Umbilical cord (tissue), 2 donors: ENCODE data around the gene ADGRL4. TPM values are rescaled to one million over a fixed set of nuclear protein-coding genes. Genes with fewer than 3 reads are reported as not detected.
"Not testable (repeated sequence)": the region's sequence is repeated elsewhere in the genome, so short reads cannot be mapped to it uniquely, and the experiment has no call there.

Experiments used
- DNase-seq: peaks from one replicate; pipeline ENCODE4 v3.0.0-alpha.2; 2015; ENCODE audit warnings: low spot score
- total RNA-seq: library from RNA; depleted of rRNA; stranded (reverse); fragments of >200 nt; gene quantifications from one replicate; pipeline ENCODE4 v1.2.3, GENCODE V29; 2014; ENCODE audit warnings: low replicate concordance; ENCODE audit not compliant: insufficient read depth

Gene ADGRL4
- total RNA-seq, 1 donor from 2014 or later = 3.6 TPM

DNA sequence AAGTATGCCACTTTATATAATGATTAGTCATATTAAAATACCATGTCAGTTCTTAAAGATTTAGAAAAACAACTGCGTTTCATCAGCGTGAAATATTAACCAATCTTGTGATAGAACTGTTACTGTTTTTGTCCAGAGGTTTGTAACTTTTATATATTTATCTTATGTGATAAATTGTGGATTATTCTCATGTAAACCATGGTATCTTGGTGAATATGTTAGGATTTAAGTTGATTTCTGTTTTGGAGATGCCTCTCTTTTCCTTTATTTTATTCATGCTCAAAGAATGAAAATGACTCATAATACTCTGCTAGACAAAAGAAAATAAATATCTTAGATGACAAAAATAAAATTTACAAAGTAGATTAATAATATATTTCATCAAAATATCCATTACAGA is 88.4 kb downstream of the ADGRL4 start:
- no peak for DNase-seq

DNA sequence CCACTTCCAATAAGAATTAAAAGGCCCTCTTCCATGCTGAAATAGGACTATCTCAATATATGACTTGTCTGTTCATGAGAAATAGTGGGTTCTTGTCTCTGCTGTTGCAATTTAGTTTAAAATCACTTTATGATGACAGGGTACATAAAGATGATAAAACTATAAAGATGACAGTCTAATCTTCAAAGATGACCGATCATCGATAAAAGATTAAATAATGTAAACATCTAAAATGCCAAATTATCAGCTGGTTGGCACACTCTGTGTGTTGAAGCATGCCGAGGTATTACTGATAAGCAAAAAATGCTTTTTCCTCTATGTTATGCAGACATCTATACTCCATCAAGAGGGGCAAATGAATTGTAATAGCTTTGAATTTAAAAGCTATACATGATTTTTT is 89.5 kb downstream of the ADGRL4 start:
- DNase-seq = no peak

DNA sequence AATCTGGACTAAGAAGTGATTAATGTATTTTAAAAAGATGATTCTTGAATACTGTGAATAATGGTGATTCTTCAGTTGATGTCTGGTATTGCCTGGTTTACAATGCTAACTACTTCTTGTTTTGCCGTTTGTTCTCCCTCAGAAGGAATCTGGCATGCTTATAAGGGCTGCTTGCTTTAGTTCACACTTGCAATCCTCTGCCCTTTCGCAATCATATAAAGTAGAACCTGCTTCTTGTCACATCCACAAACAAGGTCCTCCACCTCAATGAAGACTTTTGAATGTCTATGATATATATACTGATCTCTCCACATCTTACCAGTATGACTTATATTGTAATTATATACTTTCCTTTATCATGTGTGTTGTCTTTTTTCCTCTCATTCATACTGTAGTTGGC is 92.6 kb downstream of the ADGRL4 start:
- no peak for DNase-seq

DNA sequence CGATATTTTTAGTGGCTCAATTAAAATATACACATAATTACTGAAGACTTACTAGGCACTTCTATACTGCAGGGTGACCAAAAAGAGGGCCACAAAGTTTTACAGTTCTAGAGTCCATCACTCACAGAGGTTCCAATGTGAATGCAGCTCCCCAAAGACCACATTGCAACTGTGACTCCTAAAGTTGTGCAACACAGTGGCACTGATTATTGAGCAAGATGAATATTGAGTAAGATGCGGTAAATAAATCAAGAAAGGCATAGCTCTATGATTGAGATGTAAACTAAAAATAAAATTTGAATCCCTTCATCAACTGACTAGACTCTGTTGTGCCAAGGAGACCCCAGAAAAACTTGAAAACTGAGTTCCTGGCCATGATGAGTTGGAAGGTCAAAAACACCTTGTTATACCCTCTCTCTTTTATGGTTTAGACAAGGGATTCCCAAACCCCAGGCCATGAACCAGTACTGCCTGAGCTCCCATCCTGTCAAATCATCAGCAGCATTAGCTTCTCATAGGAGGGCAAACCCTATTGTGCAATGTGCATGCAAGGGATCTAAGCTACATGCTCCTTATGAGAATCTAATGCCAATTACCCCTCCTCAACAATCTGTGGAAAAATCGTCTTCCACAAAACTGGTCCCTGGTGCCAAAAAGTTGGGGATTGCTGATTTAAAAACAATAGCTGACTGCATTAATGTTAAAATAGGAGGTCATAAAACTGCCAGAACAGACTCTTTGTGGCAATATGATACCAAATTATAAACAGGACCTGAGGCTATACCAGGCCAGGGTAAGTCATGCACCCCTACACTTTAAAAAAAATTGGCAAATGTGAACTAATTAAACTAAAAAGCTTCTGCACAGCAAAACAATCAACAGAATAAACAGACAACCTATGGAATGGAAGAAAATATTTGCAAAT is 94.3 kb downstream of the ADGRL4 start:
- DNase-seq = no peak

DNA sequence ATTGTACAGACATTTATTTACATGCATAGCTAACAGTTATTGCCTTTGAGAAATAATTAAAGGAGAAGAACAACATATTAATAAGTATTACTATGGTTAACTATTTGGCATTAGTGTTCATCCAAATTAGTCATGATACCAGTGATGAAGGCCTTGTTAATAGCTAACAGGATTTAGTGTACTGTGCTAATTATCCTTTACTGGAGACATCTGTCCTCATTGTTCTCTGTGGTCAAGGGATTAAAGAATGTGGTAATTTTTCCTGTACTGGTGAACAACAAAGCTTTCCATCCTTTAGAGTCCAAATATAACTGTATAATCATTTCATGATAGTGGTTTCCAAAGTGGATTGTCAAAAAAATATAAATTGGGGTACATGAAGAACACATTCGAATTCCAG is 103.9 kb downstream of the ADGRL4 start:
- no peak for DNase-seq

DNA sequence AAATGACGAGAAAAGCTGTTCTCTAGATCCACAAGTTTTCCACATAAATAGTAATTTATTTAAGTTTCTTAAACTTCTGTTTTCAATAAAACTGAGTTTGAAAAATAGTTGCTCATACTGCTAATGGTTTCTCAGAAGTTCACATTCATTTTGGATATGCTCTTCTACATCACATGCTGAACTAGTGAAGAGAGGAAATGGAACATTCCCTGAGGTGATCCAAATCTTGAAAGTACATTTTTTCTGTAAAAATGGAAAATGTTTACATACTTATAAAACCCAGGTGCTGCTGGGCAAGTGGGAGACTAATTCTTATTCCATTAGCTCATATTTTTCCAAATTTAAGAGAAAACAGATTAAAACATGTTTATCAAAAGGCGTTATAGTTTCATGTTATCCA is 111.7 kb downstream of the ADGRL4 start:
- no peak for DNase-seq

DNA sequence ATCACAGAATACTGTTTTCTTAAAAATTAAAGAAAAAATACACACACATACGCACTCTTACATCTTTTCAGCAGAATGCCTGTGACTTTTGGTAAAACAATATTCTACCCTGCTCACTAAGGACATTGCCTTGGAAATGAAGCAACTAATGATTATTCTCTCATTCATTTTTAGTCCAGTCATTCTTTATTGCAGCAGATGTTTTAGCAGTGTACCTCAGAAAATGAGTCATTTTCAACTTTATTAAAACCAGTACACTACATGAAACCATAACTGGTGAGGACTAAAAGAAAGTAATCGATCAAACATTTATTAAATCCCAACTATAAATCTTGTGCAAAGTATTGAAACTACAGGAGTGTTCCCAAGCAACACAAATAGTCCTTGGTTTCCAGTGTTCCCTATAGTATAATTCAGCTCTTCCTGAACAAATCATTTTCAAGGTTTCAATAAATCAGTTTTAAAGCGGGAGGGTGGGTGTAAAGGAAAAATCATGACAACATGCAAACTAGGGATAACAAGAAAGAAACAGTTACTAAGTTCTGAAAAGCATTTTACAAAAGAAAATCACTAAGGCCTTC is 114.2 kb downstream of the ADGRL4 start:
- DNase-seq = no peak

DNA sequence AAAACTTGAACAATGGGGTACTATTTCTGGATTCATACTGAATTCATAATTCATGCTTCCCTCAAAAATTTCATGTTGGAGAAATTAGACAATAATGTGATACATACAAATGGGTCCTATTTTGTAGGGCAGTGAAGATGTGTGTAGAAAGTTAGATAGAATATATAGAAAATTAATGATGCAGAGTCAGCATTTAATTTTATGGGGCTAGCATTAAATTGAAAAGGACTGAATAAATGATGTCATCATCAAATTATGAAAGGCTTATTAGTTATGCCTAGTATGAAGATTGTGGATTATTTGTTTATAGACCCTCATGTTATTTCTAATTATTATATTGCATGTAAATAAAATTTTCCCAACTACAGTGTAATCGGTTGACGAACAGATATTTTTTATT is 119.1 kb downstream of the ADGRL4 start:
- no peak for DNase-seq

DNA sequence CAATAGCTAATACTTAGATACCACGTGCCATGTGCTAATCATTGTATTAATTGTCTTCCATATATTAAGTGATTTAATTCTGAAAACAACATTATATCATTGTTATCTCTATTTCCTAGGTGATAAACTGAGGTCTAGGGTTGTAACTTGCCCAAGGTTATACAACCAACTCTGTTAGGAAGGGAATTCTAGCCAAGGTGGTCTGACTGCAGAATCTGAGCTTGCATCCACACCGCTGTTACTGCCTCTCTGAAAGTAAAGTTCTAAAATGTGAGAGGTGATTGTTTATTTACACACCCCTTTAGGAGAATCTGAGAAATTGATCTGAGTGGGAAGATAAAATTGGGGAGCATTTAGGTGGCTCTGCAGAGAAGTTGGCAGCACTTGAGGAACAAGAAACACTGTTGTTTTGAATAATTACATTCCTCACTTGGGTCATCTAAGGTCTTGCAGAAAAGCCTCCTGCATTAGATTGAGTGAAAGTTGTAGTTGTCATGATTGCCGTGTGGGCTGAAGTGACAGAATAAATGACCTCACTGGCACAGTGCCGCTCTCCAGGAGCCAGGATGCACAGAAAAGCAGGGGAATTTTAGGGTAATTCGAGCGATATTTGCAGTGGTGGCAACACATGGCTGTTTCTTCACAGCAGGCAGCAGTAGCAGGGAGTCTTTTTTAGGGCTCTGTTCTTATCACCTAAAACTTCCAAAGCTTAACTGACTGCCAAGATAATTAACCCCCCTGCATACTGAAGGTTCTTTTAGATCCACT is 121.7 kb downstream of the ADGRL4 start:
- DNase-seq = no peak

DNA sequence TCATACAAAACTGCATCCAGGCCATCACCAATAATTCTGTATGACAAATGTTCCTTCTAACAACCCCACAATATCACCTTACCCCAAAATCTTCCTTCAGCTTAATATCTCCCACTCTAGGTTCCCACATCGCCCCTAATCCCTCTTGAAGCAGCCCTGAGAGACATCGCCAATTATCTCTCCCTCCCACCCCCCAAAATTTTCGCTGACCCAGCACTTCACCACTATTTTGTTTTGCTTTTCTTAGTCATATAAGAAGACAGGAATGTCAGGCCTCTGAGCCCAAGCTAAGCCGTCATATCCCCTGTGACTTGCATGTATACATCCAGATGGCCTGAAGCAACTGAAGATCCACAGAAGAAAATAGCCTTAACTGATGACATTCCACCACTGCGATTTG is 126.3 kb downstream of the ADGRL4 start:
- no peak for DNase-seq

DNA sequence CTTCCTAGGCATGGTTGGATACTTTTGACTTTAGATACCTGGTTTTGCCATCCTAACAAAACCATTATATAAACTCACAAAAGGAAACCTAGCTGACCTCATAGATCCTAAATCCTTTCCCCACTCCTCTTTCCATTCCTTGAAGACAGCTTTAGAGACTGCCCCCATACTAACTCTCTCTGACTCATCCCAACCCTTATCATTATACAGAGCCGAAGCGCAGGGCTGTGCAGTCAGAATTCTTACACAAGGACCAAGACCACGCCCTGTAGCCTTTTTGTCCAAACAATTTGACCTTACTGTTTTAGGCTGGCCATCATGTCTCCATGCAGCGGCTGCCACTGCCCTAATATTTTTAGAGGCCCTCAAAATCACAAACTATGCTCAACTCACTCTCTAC is 130.5 kb downstream of the ADGRL4 start:
- DNase-seq = not testable (repeated sequence)

DNA sequence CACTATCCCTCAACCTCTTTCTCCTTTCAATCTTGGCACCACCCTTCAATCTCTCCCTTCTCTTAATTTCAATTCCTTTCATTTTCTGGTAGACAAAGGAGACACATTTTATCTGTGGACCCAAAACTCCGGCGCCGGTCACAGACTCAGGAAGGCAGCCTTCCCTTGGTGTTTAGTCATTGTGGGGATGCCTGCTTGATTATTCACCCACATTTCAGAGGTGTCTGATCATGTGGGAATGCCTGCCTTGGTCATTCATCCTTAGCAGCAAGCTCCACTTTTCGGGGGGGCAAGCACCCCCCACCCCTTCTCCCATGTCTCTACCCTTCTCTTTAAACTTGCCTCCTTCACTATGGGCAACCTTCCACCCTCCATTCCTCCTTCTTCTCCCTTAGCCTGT is 133.7 kb downstream of the ADGRL4 start:
- not testable (repeated sequence) for DNase-seq

DNA sequence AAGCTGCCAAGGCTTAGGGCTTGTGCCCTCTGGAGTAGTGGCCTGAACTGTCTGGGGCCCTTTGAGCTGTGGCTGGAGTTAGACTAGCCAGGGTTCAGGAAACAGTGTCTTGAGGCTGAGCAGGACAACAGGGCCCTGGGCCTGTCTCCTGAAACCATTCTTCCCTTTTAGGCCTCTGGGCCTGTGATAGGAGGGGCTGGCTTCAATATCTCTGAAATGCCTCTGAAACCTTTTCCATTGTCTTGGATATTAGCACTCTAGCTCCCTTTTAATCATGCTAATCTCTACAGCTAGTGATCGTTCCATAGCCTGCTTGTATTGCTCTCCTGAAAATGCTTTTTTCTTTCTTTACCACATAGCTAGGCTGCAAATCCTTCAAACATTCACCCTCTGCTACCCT is 135.3 kb downstream of the ADGRL4 start:
- DNase-seq = no peak

DNA sequence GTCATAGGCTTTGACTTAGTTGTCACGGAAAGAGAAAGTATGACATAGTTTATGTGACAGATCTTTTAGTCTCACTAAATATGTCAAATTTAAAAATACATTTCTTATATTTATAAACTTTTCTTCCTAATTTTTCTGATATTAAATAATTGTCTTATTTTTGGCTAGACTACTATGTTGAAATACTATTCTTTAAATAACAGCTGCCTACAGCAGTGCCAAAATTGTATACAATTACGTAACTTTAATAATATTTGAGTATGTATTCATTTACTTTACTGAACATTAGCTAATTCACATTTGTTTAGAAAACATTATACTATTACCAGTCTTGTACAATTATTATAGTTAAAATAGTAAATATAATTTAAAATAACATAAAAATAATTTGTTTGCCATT is 137.4 kb downstream of the ADGRL4 start:
- DNase-seq = no peak

DNA sequence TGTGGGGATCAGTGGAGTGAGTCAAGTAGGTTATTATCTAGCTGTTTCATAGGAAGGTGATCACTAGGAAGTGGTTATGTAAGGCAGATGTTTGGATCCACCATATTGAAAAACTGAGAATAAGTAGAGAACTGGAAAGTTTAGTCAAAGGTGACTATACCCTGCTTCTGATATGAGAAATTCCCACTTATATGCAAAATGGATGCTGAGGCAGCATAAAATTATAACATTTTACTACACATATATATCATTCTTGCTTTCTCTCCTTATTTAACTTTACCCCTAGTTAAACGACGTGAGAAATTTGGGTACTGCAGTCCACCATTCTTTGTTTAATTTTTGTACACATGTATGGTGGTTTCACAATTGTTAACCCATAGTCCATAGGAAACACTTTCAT is 142.4 kb downstream of the ADGRL4 start:
- DNase-seq = no peak

DNA sequence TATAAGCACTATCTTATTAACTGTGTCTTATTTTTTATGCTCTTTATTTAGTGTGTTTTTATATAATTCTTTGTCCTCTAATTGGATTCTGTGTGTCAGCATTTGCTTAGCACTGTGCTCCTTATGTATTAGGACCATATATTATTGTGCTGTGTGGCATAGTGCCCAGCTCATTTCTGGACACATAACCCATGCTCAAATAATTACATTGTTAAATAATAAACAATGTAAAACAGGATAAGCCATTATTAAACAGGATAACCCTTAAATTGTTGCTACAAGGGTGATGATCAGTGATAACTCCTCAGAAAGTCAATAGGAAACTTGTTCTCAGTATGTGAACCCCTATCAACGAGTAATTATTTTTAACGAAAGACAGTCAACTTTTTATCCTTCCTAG is 150.4 kb downstream of the ADGRL4 start:
- DNase-seq = no peak

DNA sequence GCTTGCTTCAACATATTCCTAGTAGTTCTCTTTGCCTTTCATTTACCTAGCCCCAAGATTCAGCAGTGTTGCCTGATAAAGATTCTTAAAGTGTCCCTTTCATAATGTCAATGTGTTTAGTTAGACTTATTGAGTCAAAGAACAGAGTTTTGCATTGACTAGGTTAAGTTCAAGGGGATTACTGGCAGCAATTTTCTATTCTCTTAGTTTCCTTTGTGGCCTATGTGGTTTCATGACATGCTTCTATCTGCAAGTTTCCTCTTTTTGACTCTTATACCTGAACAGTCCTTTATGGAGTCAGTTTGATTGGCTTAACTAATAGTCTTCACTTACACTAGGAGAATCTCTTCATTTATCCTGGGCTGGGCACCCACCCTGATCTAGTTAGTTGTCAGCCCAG is 151.3 kb downstream of the ADGRL4 start:
- no peak for DNase-seq

DNA sequence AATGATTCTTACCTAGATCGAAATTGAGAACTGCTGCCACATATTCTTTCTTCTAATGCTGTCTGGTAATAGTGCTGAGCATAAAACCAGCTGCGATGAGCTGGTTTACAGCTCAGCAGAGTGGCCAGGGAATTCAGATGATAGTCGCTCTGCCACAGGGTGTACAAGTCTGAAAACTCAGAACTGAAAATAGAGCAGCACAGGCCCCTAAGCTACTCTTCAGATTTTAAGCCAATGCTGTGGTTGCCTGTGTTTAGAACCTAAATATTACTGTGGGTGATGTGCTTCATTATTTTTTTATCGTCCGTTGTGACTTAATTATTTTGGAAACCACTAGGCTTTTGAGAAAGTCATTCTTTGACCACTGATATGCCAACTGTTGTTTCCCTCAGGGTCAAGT is 152.0 kb downstream of the ADGRL4 start:
- DNase-seq = no peak

DNA sequence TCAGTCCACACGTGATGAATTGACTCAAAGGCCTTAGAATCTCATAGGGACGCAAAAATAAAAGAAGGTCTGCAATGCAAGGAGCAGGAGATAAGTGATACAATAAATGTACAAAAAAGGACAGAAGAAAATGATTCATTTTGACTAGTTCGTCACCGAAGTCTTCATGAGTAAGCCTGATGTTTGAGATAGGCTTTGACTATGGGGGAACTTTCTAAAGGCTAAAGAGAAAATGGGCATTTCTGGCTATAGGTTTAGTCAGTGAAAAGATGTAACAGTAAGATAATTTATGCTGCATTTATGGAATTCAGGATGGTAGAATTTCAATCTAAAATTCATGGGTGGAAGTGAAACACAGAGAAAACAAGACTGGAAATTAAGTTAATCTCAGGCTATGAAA is 163.0 kb downstream of the ADGRL4 start:
- DNase-seq = no peak

DNA sequence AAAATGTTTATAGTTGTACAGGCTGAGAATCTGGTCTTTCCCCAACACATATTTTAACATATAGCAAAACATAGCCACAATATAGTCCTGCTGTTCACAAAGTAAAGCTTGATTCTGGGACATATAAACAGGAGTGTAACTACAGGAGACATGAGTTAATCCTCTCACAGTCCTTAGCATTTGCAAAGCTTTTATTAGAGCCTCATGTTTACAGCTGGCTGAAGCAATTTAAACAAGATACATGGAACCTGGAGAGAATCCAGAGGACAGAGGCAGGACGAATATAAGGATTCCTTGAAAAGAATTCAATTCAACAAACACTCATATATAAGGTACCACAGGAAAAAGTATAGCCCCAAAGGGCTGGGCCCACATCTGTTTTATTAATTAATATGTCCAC is 163.4 kb downstream of the ADGRL4 start:
- peak; percentile 17 for DNase-seq

DNA sequence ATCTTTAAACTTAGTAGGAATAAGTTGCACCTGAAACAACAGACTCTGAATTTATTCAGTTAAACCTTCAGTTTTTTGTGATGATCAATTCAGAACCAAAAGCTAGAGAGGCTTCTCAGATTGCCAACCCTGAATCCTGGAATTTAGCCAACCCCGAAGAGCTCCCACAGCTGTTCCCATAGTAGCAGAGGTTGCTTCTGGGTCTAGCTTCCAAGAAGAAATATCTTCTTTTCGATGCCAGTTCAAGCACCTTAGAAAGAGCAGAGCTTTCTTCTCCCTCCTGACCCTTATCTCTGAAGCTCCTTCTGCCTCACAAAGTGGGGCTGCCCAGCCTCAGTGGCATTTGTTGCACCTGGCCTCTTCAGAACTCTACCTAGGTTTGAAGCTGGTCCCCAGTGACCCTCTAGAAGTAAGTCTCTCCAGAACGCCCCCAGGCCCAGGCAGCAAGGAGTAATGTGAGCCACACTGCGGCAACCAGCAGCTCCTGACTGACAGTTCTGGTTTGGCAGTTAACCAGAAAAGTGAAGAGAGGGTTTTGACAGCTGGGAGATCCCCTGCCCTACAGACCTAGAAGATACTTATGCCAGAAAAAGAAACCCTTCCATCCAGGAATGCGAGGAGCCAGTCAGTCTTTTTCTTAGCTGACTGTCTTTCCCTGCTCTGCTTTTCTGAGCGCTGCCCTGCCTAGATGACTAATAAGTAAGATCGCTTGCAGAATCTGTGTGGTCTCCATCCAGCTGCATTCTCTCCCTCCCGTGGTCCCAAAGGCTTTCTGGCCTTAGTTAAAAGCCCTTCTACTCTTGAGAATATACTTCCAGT is 165.9 kb downstream of the ADGRL4 start:
- DNase-seq = peak; percentile 72
